NT2/D1 (cell line): ENCODE measurements around the gene DCP1B.

Experiments
- SUZ12 ChIP-seq: IDR thresholded peaks from 2 replicates; pipeline ENCODE4 v1.6.1; 2011; ENCODE audit not compliant: insufficient read length, insufficient read depth; ENCODE audit errors: extremely low read depth
- YY1 ChIP-seq: IDR thresholded peaks from 2 replicates; pipeline ENCODE4 v1.6.1; 2011; ENCODE audit not compliant: insufficient read length, insufficient read depth
- ZNF274 ChIP-seq: IDR thresholded peaks from 2 replicates; pipeline ENCODE4 v1.6.1; 2011; ENCODE audit warnings: mild to moderate bottlenecking, low read depth, low read length

DNA sequence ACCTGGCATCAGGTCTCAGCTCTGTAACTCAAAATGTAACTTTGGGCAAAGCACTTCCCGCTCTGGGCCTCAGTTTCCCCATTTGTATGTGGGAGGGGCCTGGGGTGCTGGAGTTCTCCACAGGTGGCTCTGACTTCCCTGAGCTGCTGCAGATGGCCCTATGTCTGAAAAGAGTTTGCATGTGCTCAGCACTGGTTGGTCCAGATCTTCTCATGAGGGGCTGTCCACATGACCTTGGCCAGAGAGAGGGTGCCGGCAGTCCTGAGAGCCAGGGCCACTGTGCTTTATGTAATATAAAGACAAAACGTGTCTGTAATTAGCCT, 78.6 kb downstream of the DCP1B start:
- TF ChIP-seq YY1: no peak
- TF ChIP-seq ZNF274: no peak
- no peak for TF ChIP-seq SUZ12
